Small intestine (tissue), 7 donors: ENCODE results near the gene MCTP1. TPM values are rescaled to one million over a fixed set of nuclear protein-coding genes. Genes with fewer than 3 reads are reported as not detected.

Source experiments
- DNase-seq, 2 donors: peaks; one replicate each; pipeline versions ENCODE4 v3.0.0 to v3.0.0-alpha.2; 2013
- FAIRE-seq: peaks from 2 replicates; lab custom pipeline; 2012; peaks lifted over from hg19 to GRCh38; lab: Jason Lieb, UNC
- H3K27ac ChIP-seq, 3 donors: one replicate each; pipeline ENCODE4 v1.5.1; 2013; ENCODE audit warnings: low read length in 2 of 3, mild to moderate bottlenecking in 2 of 3, control low read depth in 1 of 3, inconsistent platforms in 1 of 3, low read depth in 1 of 3, moderate library complexity in 1 of 3
- H3K27me3 ChIP-seq, 3 donors: one replicate each; pipeline ENCODE4 v1.6.1; 2013; ENCODE audit warnings: low read length in 3 of 3, inconsistent platforms in 1 of 3; ENCODE audit not compliant: control insufficient read depth in 3 of 3, insufficient read depth in 3 of 3
- H3K36me3 ChIP-seq, 3 donors: one replicate each; pipeline ENCODE4 v1.6.1; 2013; ENCODE audit warnings: low read length in 3 of 3, inconsistent platforms in 1 of 3, low read depth in 1 of 3, mild to moderate bottlenecking in 1 of 3, moderate library complexity in 1 of 3; ENCODE audit not compliant: control insufficient read depth in 3 of 3, insufficient read depth in 2 of 3
- H3K4me1 ChIP-seq, 3 donors: one replicate each; pipeline ENCODE4 v1.6.1; 2013; ENCODE audit warnings: low read length in 2 of 3, inconsistent platforms in 1 of 3, low read depth in 1 of 3, mild to moderate bottlenecking in 1 of 3, moderate library complexity in 1 of 3; ENCODE audit not compliant: control insufficient read depth in 3 of 3, insufficient read depth in 2 of 3
- H3K4me3 ChIP-seq, 3 donors: one replicate each; pipeline ENCODE4 v1.5.1; 2013; ENCODE audit warnings: low read length in 3 of 3, control low read depth in 1 of 3, inconsistent platforms in 1 of 3, low read depth in 1 of 3, mild to moderate bottlenecking in 1 of 3, moderate library complexity in 1 of 3
- H3K9me3 ChIP-seq, 2 donors: one replicate each; pipeline ENCODE4 v1.6.1; 2013; ENCODE audit warnings: low read depth in 1 of 2, low read length in 1 of 2; ENCODE audit not compliant: control insufficient read depth in 2 of 2, insufficient read depth in 1 of 2
- WGBS, 3 donors: extraction: QIAGEN DNeasy Blood & Tissue Kit; methylation state at CpG; one replicate each; pipeline ENCODE4 v1.1.7; 2013; 5-methylcytosine and 5-hydroxymethylcytosine counted together
- polyA plus RNA-seq, 4 donors: library from polyadenylated mRNA; stranded (reverse) in 3 of 4; unstranded in 1 of 4; fragments of 200-250 nt in 3 of 4; fragments of 120-200 nt in 1 of 4; gene quantifications; one replicate each; pipeline versions ENCODE4 v1.2.1 to v1.2.3, GENCODE V29; 2013
- donor health status: healthy with polysubstance abuse.
- donor health status: control.
- donor health status: control.
- donor health status: Bipolar disorder and iron deficiency.
- donor health status: healthy.

The MCTP1 gene
- polyA plus RNA-seq, 4 donors, result 0.22 to 6.1 (median 2.3) TPM

GRCh38 chr5:94778299-94778698 is 506.6 kb downstream of the MCTP1 start:
- H3K9me3 ChIP-seq, result no peaks in the 10 kb centered on the region
- no peaks in the 10 kb centered on the region for H3K36me3 ChIP-seq
- no peak overlapping the region for H3K4me3 ChIP-seq
- 78 to 85% (median 80%) methylated on average over 5 of the region's 5 CpGs for WGBS, 3 donors
- H3K27ac ChIP-seq, result no peak overlapping the region
- no peaks in the 10 kb centered on the region for H3K27me3 ChIP-seq
- DNase-seq, result no peak
- no peaks in the 10 kb centered on the region for H3K4me1 ChIP-seq
- FAIRE-seq, result no peak

GRCh38 chr5:94777056-94777880 is 507.6 kb downstream of the MCTP1 start:
- no peak overlapping the region for H3K27ac ChIP-seq
- peak in 1 of 2 donors; percentile 6 for DNase-seq

DNA sequence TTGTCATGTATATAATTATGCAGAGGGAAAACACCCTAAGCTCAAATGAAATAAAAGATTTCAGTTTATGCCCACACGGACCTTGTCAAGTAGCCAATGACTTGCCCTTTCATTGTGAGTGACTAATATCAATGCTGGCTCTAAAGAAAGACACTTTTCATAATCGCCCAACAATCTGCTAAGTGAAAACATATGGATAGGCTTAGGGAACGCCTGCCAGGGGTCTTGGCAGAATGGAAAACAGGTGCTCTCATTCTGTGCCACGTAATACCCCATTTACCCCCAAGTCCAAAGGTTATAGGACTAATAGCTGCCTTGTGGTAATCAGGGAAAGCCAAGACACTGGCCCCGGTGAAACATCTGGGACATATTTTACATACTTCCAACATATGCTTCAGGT is 508.7 kb downstream of the MCTP1 start:
- no peak overlapping the region for H3K27ac ChIP-seq
- no peaks in the 10 kb centered on the region for H3K4me1 ChIP-seq
- DNase-seq (no peak), FAIRE-seq (no peak)
- no peaks in the 10 kb centered on the region for H3K9me3 ChIP-seq
- H3K4me3 ChIP-seq, result no peak overlapping the region
- 34 to 71% (median 35%) methylated on average over 5 of the region's 5 CpGs for WGBS, 3 donors
- H3K36me3 ChIP-seq, result no peaks in the 10 kb centered on the region
- no peaks in the 10 kb centered on the region for H3K27me3 ChIP-seq

More at GRCh38 chr5:94777056-94777880, 507.6 kb downstream of the MCTP1 start:
- H3K4me1 ChIP-seq, result no peaks in the 10 kb centered on the region
- no peak overlapping the region for H3K4me3 ChIP-seq
- H3K9me3 ChIP-seq, result no peaks in the 10 kb centered on the region
- no peaks in the 10 kb centered on the region for H3K27me3 ChIP-seq
- no peaks in the 10 kb centered on the region for H3K36me3 ChIP-seq
- WGBS, 3 donors, result 44 to 66% (median 51%) methylated on average over 5 of the region's 5 CpGs
- FAIRE-seq, result no peak

DNA sequence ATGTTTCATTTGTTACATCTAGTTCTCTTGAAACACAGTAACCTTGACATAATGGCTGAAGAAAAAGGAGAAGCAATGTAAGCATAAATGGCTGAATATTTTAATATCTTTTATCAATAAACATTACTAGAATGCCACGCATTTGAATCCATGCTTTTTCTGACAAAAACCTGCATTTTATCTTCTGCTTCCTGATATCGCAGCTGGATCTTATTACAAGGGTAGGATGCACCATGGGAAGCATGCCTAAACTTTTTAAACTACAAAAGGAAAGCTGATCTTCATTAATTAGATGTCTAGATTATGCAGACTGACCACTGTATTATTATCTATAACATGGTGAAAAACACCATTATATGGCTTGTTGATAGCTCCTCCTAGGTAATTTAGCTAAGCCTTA is 509.8 kb downstream of the MCTP1 start:
- H3K27me3 ChIP-seq, result no peaks in the 10 kb centered on the region
- no peaks in the 10 kb centered on the region for H3K4me1 ChIP-seq
- H3K36me3 ChIP-seq, result no peaks in the 10 kb centered on the region
- DNase-seq, result no peak
- H3K9me3 ChIP-seq, result no peaks in the 10 kb centered on the region
- no peak for FAIRE-seq
- no peak overlapping the region for H3K27ac ChIP-seq
- WGBS, 3 donors, result 80 to 88% (median 87%) methylated on average over 2 of the region's 2 CpGs
- H3K4me3 ChIP-seq, result no peak overlapping the region

GRCh38 chr5:94771742-94772141 is 513.2 kb downstream of the MCTP1 start:
- Histone ChIP-seq H3K27ac (no peak overlapping the region), H3K27me3 (no peaks in the 10 kb centered on the region), H3K36me3 (no peaks in the 10 kb centered on the region), H3K9me3 (no peaks in the 10 kb centered on the region), H3K4me3 (no peak overlapping the region), H3K4me1 (no peaks in the 10 kb centered on the region)
- DNase-seq (no peak), FAIRE-seq (no peak)
- 78 to 88% (median 81%) methylated on average over 2 of the region's 2 CpGs for WGBS, 3 donors

DNA sequence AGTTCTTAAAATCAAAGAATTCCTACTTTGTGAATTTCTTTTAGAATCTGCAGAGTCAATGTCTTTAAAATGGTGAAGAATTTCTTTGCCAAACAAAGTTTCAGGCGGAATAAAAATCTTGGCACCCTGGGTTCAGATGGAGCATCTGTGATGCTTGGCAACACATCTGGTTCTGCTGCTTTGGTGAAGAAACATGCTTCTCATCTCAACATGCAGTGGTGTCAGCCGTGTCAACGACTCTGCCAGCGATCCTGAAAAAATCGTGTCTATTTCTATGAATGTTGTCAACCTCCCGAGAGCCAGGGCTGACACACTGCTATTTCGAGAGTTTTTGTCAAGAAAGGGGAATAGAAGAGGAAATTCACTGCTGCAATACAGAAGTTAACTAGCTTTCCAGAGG is 514.9 kb downstream of the MCTP1 start:
- no peak for DNase-seq
- Histone ChIP-seq H3K4me3 (no peak overlapping the region), H3K9me3 (no peaks in the 10 kb centered on the region), H3K27me3 (no peaks in the 10 kb centered on the region), H3K27ac (no peak overlapping the region), H3K4me1 (no peaks in the 10 kb centered on the region), H3K36me3 (no peaks in the 10 kb centered on the region)
- no peak for FAIRE-seq
- 84 to 88% (median 85%) methylated on average over 7 of the region's 7 CpGs for WGBS, 3 donors

GRCh38 chr5:94761786-94762185 is 523.1 kb downstream of the MCTP1 start:
- Histone ChIP-seq H3K4me3 (no peak overlapping the region), H3K27ac (no peak overlapping the region), H3K9me3 (no peaks in the 10 kb centered on the region), H3K36me3 (no peaks in the 10 kb centered on the region), H3K4me1 (no peaks in the 10 kb centered on the region), H3K27me3 (no peaks in the 10 kb centered on the region)
- FAIRE-seq, result no peak
- WGBS, 3 donors, result 71 to 83% (median 71%) methylated on average over 4 of the region's 4 CpGs
- no peak for DNase-seq

GRCh38 chr5:94761055-94761454 is 523.8 kb downstream of the MCTP1 start:
- no peak overlapping the region for H3K4me3 ChIP-seq
- no peak overlapping the region for H3K27ac ChIP-seq
- DNase-seq, result no peak
- no peak for FAIRE-seq
- no peaks in the 10 kb centered on the region for H3K36me3 ChIP-seq
- no peaks in the 10 kb centered on the region for H3K4me1 ChIP-seq
- H3K9me3 ChIP-seq, result no peaks in the 10 kb centered on the region
- 32 to 63% (median 56%) methylated on average over 1 of the region's 1 CpG for WGBS, 3 donors
- H3K27me3 ChIP-seq, result no peaks in the 10 kb centered on the region

- DNase-seq (no peak), FAIRE-seq (no peak)
- Histone ChIP-seq H3K4me1 (no peaks in the 10 kb centered on the region), H3K27ac (no peak overlapping the region), H3K27me3 (no peaks in the 10 kb centered on the region), H3K36me3 (no peaks in the 10 kb centered on the region), H3K4me3 (no peak overlapping the region), H3K9me3 (no peaks in the 10 kb centered on the region)
- WGBS, 3 donors, result 60 to 87% (median 84%) methylated on average over 1 of the region's 1 CpG
These were observed 524.9 kb downstream of the MCTP1 start for GRCh38 chr5:94759961-94760360.
